Epithelial cell of proximal tubule (primary cell): ENCODE data around the gene ZFP64. TPM values are rescaled to one million over a fixed set of nuclear protein-coding genes. Genes with fewer than 3 reads are reported as not detected.
"Not testable (repeated sequence)": the region's sequence is repeated elsewhere in the genome, so short reads cannot be mapped to it uniquely, and the experiment has no call there.

Source experiments
- DNase-seq: peaks from one replicate; pipeline ENCODE4 v3.0.0-alpha.2; 2011; ENCODE audit warnings: low read depth
- H3K4me3 ChIP-seq: 2 replicates; pipeline ENCODE4 v1.5.1; 2011; ENCODE audit warnings: low read depth, mild to moderate bottlenecking, low read length
- total RNA-seq: library from RNA; depleted of rRNA; stranded (reverse); fragments of >200 nt; gene quantifications from 2 replicates; pipeline ENCODE4 v1.2.3, GENCODE V29; 2015
- TF ChIP-seq, protein P1 (sequence below): conservative IDR thresholded peaks from 2 replicates; pipeline ENCODE4 v1.5.1; 2012; ENCODE audit warnings: low read depth, mild to moderate bottlenecking, low read length

ZFP64 gene
- total RNA-seq, 1 donor from 2014 or later, result 66.4 TPM

DNA sequence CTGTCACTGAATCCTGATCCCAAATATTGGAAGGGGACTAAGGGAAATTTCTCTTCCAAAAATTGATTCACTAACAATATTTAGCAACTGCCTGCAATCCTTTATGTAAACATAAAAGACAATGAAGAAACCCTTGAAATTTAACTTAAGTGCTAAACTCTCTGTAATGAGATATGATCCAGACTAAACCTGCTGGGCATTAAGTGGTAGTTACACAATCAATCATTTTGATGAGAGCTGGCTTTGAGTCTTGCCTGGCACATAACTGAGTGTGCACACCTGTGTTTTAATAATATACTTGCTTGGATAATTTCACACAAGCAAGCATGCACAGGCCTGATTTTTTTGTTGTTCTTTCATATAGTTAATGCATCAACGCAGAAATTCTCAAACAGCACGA is 9.8 kb upstream of the ZFP64 start:
- DNase-seq, result no peak
- TF ChIP-seq, protein P1, sequence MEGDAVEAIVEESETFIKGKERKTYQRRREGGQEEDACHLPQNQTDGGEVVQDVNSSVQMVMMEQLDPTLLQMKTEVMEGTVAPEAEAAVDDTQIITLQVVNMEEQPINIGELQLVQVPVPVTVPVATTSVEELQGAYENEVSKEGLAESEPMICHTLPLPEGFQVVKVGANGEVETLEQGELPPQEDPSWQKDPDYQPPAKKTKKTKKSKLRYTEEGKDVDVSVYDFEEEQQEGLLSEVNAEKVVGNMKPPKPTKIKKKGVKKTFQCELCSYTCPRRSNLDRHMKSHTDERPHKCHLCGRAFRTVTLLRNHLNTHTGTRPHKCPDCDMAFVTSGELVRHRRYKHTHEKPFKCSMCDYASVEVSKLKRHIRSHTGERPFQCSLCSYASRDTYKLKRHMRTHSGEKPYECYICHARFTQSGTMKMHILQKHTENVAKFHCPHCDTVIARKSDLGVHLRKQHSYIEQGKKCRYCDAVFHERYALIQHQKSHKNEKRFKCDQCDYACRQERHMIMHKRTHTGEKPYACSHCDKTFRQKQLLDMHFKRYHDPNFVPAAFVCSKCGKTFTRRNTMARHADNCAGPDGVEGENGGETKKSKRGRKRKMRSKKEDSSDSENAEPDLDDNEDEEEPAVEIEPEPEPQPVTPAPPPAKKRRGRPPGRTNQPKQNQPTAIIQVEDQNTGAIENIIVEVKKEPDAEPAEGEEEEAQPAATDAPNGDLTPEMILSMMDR, result no peak
- H3K4me3 ChIP-seq, result no peak overlapping the region

DNA sequence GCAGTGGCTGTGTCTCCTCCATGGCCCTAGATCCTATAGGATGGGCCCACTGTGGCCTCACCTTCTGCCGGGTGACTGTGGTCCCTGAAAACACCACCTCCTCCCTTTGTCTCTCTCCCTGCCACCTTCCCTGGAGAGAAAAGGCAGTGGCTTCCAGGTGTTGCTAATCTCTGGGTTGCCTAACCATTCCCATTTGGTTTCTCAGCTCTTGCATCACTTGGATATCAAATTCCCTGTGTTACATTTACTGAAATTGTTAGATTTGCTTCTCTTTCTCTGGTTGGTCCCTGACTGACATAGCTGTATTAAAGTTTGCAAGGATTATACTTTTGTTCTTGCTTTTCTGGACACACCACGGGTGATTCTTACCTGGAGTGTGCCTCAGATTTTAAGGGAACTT is 9.3 kb upstream of the ZFP64 start:
- no peak overlapping the region for H3K4me3 ChIP-seq
- TF ChIP-seq, protein P1, result no peak
- no peak for DNase-seq

- TF ChIP-seq, protein P1, result no peak
- H3K4me3 ChIP-seq, result no peak overlapping the region
- no peak for DNase-seq
These were observed 5.3 kb upstream of the ZFP64 start for GRCh38 chr20:52196845-52197244.

GRCh38 chr20:52193886-52194545 is 2.4 kb upstream of the ZFP64 start:
- no peak for DNase-seq
- TF ChIP-seq, protein P1, result no peak
- no peak overlapping the region for H3K4me3 ChIP-seq

DNA sequence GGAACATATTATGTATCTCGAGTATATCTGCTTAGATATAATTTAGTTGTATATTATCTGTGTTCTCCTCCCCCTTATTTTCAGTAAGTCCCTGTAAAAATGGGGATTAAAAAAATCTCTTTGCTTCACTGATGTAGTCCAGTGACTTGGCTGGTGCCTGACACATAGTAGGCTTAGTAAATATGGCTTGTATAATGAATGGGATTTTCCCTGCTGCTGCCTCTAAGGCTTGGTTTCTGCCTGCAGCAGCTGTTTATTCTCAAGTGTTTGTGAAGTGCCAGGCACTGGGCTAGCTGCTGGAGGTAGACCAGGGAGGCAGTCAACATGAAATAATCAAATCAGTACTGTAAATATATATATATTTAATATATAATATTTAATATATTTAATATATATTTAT is 1.6 kb upstream of the ZFP64 start:
- H3K4me3 ChIP-seq, result no peak overlapping the region
- DNase-seq, result no peak

GRCh38 chr20:52192719-52193007 is 1.1 kb upstream of the ZFP64 start:
- not testable (repeated sequence) for DNase-seq
- peak overlapping the region; percentile 70 for H3K4me3 ChIP-seq

More for the DNA sequence above, 1.6 kb upstream of the ZFP64 start:
- TF ChIP-seq, protein P1, result no peak

DNA sequence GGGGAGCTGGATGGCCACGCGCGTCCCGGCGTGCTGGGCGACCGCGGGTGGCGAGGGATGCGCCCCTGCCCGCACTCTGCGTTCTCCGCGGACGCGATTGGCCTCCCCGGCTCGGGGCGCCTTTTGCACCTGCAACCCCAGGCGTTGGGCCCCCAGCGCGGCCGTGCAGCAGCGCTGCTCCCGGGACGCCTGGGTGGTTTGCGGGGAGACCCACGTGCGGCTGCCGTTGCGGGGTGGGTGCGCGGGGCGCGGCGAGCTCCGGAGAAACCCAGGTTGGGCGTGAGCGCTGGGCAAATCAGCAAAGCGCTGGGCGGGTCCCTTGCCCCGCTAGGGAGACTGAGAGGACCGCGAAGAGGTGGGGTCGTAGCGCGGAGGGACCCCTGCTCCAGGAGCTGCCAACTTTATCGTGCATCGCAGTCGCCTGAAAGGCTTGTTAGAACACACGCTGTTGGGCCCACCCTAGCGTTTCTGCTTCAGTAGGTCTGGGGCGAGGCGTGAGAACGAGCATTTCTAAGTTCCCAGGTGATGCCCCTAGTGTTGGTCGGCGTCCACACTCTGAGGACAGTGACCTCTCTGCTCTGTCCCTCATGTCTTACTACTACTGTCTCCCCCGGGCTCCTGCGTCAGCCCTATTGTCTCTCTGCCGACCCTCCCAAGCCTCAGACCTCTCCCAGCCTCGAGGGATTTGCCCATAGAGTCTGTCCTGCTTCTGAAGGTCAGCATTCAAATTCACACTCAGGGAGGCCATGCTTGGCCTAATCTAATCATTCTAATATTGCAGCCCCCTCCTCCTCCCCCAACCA is 538 bp upstream of the ZFP64 start:
- TF ChIP-seq, protein P1, result peak; percentile 32
- DNase-seq, result no peak
- H3K4me3 ChIP-seq, result peak overlapping the region; percentile 70
